SU-DHL-6 (cell line): ENCODE measurements around the gene ELFN2.

ENCODE experiments used
- H2AFZ ChIP-seq: fragments of 200-600 bp; sonication (generic); 2 replicates; pipeline ENCODE4 v1.6.1; 2014; ENCODE audit warnings: low read depth, mild to moderate bottlenecking, moderate library complexity, mixed read lengths, antibody characterized with exemption, low read length; ENCODE audit not compliant: severe bottlenecking
- H3F3A ChIP-seq: fragments of 200-600 bp; shearing (Covaris generic); 2 replicates; pipeline ENCODE4 v1.6.0; 2016; ENCODE audit warnings: antibody characterized with exemption, mild to moderate bottlenecking; ENCODE audit not compliant: insufficient read depth
- H3K27ac ChIP-seq: fragments of 200-600 bp; sonication (generic); 2 replicates; pipeline ENCODE4 v1.5.1; 2016; ENCODE audit warnings: low read depth, mild to moderate bottlenecking, low read length, moderate library complexity, mixed read lengths
- H3K27me3 ChIP-seq: fragments of 200-600 bp; sonication (generic), shearing (Covaris generic); 2 replicates; pipeline ENCODE4 v1.6.0; 2014; ENCODE audit warnings: mild to moderate bottlenecking, low read length
- H3K36me3 ChIP-seq: fragments of 200-600 bp; sonication (generic); 2 replicates; pipeline ENCODE4 v1.6.1; 2014; ENCODE audit warnings: mild to moderate bottlenecking, low read length, mixed read lengths
- H3K4me2 ChIP-seq: fragments of 300-600, 200-600 bp; shearing (Covaris generic), sonication (generic); 2 replicates; pipeline ENCODE4 v1.6.0; 2014; ENCODE audit warnings: low read length, low read depth, mild to moderate bottlenecking; ENCODE audit not compliant: poor library complexity, severe bottlenecking
- H3K4me3 ChIP-seq: fragments of 200-600 bp; sonication (generic); 2 replicates; pipeline ENCODE4 v1.5.1; 2014; ENCODE audit warnings: antibody characterized with exemption, low read length, mild to moderate bottlenecking, mixed read lengths; ENCODE audit not compliant: insufficient read depth, poor library complexity, severe bottlenecking
- H3K79me2 ChIP-seq: fragments of 200-600 bp; sonication (generic); 2 replicates; pipeline ENCODE4 v1.6.1; 2014; ENCODE audit warnings: mild to moderate bottlenecking, low read length, moderate library complexity; ENCODE audit not compliant: insufficient read depth
- H3K9ac ChIP-seq: fragments of 200-600 bp; sonication (generic); 2 replicates; pipeline ENCODE4 v1.7.0; 2014; ENCODE audit warnings: mild to moderate bottlenecking, low read length
- H3K9me2 ChIP-seq: fragments of 200-600 bp; sonication (generic); replicated peaks from 2 replicates; pipeline ENCODE4 v1.6.1; 2014; ENCODE audit warnings: low read length; ENCODE audit not compliant: insufficient read depth
- H3K9me3 ChIP-seq: fragments of 200-600 bp; sonication (generic); 2 replicates; pipeline ENCODE4 v1.6.1; 2014; ENCODE audit warnings: low read length, mixed read lengths; ENCODE audit not compliant: insufficient read depth
- H4K20me1 ChIP-seq: fragments of 200-600 bp; sonication (generic); 2 replicates; pipeline ENCODE4 v1.6.1; 2014; ENCODE audit warnings: low read depth, mild to moderate bottlenecking, antibody characterized with exemption, low read length, moderate library complexity, mixed read lengths
- EZH2phosphoT487 ChIP-seq: fragments of 200-600 bp; sonication (generic), shearing (Covaris generic); conservative IDR thresholded peaks from 2 replicates; pipeline ENCODE4 v1.6.1; 2018; ENCODE audit warnings: mild to moderate bottlenecking, antibody characterized with exemption, low read length, moderate library complexity, mixed read lengths
- TF ChIP-seq, protein P1 (sequence below): fragments of 200-600 bp; sonication (generic); IDR thresholded peaks from one replicate; pipeline ENCODE4 v1.5.1; 2017; ENCODE audit warnings: antibody characterized with exemption, mild to moderate bottlenecking, low read length, moderate library complexity; ENCODE audit not compliant: insufficient read depth, poor library complexity, severe bottlenecking

The ELFN2 gene

DNA sequence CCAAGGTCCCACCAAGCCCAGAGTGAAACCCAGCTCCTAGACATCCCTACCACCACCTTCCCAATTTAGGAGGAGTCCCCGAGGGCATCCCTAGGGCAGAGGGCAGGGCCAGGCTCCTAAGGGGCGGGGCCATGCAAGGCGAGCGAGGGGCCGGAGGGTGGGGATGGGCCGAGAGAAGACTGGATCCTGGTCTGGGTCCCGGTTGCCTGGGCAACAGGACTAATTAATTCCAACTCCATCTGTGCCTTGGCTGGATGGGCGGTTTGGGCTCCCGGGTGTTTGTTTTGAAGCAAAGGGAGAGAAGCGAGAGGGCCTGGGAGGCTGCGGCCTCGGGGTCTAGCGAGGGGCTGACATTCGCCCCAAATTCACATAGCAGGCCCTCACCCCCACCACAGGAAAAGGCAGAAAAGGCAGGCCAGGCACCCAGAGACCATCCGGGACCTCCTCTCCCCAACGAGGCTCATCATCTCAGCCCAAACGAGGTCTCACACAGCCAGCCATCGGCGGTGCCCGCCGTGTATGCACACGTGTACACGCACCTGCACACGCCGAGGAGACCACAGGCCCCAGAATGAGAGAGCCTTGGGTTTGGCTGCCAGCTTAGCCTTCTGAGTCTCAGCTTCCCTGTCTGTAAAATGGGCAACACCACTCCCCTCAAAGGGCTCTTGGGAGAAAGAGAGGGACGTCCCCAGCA is 23.9 kb downstream of the ELFN2 start:
- Histone ChIP-seq H3K4me2 (no peak overlapping the region), H3K36me3 (no peaks in the 10 kb centered on the region), H3K9me2 (no peaks in the 10 kb centered on the region), H3K27me3 (no peaks in the 10 kb centered on the region), H3K9ac (no peak overlapping the region), H3K27ac (no peak overlapping the region), H3F3A (no peaks in the 10 kb centered on the region), H2AFZ (no peak overlapping the region), H3K9me3 (no peaks in the 10 kb centered on the region), H4K20me1 (no peaks in the 10 kb centered on the region), H3K79me2 (no peaks in the 10 kb centered on the region), H3K4me3 (no peak overlapping the region)
- TF ChIP-seq, protein P1, sequence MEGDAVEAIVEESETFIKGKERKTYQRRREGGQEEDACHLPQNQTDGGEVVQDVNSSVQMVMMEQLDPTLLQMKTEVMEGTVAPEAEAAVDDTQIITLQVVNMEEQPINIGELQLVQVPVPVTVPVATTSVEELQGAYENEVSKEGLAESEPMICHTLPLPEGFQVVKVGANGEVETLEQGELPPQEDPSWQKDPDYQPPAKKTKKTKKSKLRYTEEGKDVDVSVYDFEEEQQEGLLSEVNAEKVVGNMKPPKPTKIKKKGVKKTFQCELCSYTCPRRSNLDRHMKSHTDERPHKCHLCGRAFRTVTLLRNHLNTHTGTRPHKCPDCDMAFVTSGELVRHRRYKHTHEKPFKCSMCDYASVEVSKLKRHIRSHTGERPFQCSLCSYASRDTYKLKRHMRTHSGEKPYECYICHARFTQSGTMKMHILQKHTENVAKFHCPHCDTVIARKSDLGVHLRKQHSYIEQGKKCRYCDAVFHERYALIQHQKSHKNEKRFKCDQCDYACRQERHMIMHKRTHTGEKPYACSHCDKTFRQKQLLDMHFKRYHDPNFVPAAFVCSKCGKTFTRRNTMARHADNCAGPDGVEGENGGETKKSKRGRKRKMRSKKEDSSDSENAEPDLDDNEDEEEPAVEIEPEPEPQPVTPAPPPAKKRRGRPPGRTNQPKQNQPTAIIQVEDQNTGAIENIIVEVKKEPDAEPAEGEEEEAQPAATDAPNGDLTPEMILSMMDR, result no peak
- TF ChIP-seq EZH2phosphoT487, result no peak

DNA sequence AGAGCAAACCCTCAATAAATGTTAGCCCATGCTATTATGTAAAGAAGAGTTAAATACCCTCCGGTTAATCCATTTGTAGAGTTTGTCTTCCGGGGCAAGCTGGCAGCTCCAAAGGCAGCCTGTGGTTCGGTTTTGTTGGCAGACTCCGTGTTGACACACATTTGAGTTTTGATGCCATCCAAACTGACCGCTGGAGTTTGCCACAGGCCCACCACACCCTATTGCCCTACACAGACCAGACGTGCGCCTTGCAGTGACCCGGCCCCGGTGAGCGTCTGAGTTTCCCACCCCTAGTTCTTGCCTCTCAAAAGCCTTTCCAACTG is 25.1 kb downstream of the ELFN2 start:
- Histone ChIP-seq H3K27me3 (no peaks in the 10 kb centered on the region), H3K4me3 (no peak overlapping the region), H3K36me3 (no peaks in the 10 kb centered on the region), H2AFZ (no peak overlapping the region), H3F3A (no peaks in the 10 kb centered on the region), H3K27ac (no peak overlapping the region), H3K4me2 (no peak overlapping the region), H4K20me1 (no peaks in the 10 kb centered on the region), H3K9me2 (no peaks in the 10 kb centered on the region), H3K9ac (no peak overlapping the region), H3K79me2 (no peaks in the 10 kb centered on the region), H3K9me3 (no peaks in the 10 kb centered on the region)
- no peak for TF ChIP-seq EZH2phosphoT487
- TF ChIP-seq, protein P1, result no peak

DNA sequence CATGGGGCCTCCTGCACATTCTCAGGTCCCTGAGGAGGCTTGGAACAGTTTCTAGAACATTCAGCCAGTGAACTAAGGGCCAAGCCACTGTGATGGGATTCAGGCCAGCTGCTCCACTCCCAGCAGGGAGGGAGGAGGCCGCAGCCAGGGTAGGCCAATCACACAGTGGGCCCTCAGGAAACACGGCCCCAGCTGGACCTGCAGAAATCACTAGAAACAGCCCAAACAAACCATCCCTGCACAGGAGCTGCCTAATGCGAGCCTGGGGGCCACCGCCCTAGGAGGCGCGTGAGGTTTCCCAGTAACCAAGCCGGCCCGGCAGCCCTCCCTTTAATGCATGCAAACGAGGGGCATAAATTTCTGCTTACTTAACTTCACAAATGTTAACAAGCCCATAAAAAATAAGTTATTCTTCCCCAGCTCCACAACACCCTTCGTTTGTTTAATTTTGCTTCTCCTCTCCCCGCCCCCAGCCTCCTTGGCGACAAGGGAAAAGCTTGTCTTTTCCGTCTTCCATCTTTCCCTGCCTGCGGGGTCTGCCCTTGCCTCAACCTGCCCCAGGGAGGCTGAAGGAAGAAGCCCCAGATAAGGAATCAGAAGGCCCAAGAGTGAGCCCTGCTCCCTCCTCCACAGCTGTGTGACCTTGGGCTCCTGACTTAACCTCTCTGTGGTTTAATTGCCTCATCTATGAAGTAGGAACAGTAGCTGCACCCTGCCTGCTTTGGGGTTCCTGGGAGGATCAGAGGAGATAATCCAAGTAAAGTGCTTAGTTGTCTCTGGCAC is 25.7 kb downstream of the ELFN2 start:
- TF ChIP-seq, protein P1, result no peak
- TF ChIP-seq EZH2phosphoT487, result no peak
- no peaks in the 10 kb centered on the region for H4K20me1 ChIP-seq
- no peak overlapping the region for H3K4me3 ChIP-seq
- H3K9me2 ChIP-seq, result no peaks in the 10 kb centered on the region
- H3K79me2 ChIP-seq, result no peaks in the 10 kb centered on the region
- H3K27me3 ChIP-seq, result no peaks in the 10 kb centered on the region
- no peaks in the 10 kb centered on the region for H3K9me3 ChIP-seq
- H3K36me3 ChIP-seq, result no peaks in the 10 kb centered on the region
- no peak overlapping the region for H2AFZ ChIP-seq
- H3K27ac ChIP-seq, result no peak overlapping the region
- no peak overlapping the region for H3K9ac ChIP-seq
- H3K4me2 ChIP-seq, result no peak overlapping the region
- no peaks in the 10 kb centered on the region for H3F3A ChIP-seq
